Skeletal muscle satellite cell (primary cell): Measurements from ENCODE around the gene OR7D4. TPM values are rescaled to one million over a fixed set of nuclear protein-coding genes. Genes with fewer than 3 reads are reported as not detected.
"Not testable (repeated sequence)": the region's sequence is repeated elsewhere in the genome, so short reads cannot be mapped to it uniquely, and the experiment has no call there.

ENCODE experiments used
- H3K27me3 ChIP-seq: 2 replicates; pipeline ENCODE4 v1.7.0; 2013; ENCODE audit warnings: low read length; ENCODE audit not compliant: control insufficient read depth, insufficient read depth
- H3K36me3 ChIP-seq: 2 replicates; pipeline ENCODE4 v1.7.0; 2013; ENCODE audit warnings: mild to moderate bottlenecking, control low read depth, low read length; ENCODE audit not compliant: insufficient read depth
- H3K4me1 ChIP-seq: 2 replicates; pipeline ENCODE4 v1.7.0; 2013; ENCODE audit warnings: low read length; ENCODE audit not compliant: control insufficient read depth, insufficient read depth
- H3K4me2 ChIP-seq: 2 replicates; pipeline ENCODE4 v1.7.0; 2013; ENCODE audit warnings: mild to moderate bottlenecking, low read length
- H3K4me3 ChIP-seq: 2 replicates; pipeline ENCODE4 v1.7.0; 2013; ENCODE audit warnings: low read length
- H3K9ac ChIP-seq: 2 replicates; pipeline ENCODE4 v1.7.0; 2013; ENCODE audit warnings: mild to moderate bottlenecking, low read depth, low read length, moderate library complexity
- H3K9me3 ChIP-seq: replicated peaks from 2 replicates; pipeline ENCODE4 v1.7.0; 2013; ENCODE audit warnings: mild to moderate bottlenecking, control low read depth, low read length
- total RNA-seq: library from RNA; depleted of rRNA; stranded (reverse); fragments of >200 nt; gene quantifications from 2 replicates; pipeline ENCODE4 v1.2.3, GENCODE V29; 2012; rRNA removed

The OR7D4 gene
- total RNA-seq = not detected in 2 replicates

- peaks cover 3% of the 10 kb centered on the region for H3K9me3 ChIP-seq
- no peak within 1 kb of the TSS for H3K9ac ChIP-seq
- no peaks in the 10 kb centered on the region for H3K4me1 ChIP-seq
- no peaks in the 10 kb centered on the region for H3K36me3 ChIP-seq
- no peak within 1 kb of the TSS for H3K4me2 ChIP-seq
- no peak within 1 kb of the TSS for H3K4me3 ChIP-seq
- no peaks in the 10 kb centered on the region for H3K27me3 ChIP-seq
Measured at GRCh38 chr19:9219489-9219888, at the start of gene OR7D4. TSS of gene OR7D4 (minus strand) at chr19:9219589. CDS start at chr19:9214837, 4,752 bp downstream.

GRCh38 chr19:9251236-9251635 is 31.8 kb upstream of the OR7D4 start:
- H3K27me3 ChIP-seq = no peaks in the 10 kb centered on the region
- H3K4me2 ChIP-seq = no peak overlapping the region
- H3K9ac ChIP-seq = no peak overlapping the region
- H3K36me3 ChIP-seq = no peaks in the 10 kb centered on the region
- H3K9me3 ChIP-seq = no peaks in the 10 kb centered on the region
- no peak overlapping the region for H3K4me3 ChIP-seq
- H3K4me1 ChIP-seq = no peaks in the 10 kb centered on the region

- no peak within 1 kb of the TSS for H3K9ac ChIP-seq
- H3K27me3 ChIP-seq = no peaks in the 10 kb centered on the region
- no peak within 1 kb of the TSS for H3K4me2 ChIP-seq
- no peak within 1 kb of the TSS for H3K4me3 ChIP-seq
- H3K36me3 ChIP-seq = no peaks in the 10 kb centered on the region
- H3K9me3 ChIP-seq = no peaks in the 10 kb centered on the region
- no peaks in the 10 kb centered on the region for H3K4me1 ChIP-seq
Measured at GRCh38 chr19:9250630-9251029, 31.2 kb upstream of the OR7D4 start, which contains the start of gene OR7E24. TSS of gene OR7E24 (plus strand) at chr19:9250930. CDS start at chr19:9251044, 114 bp downstream.

- Histone ChIP-seq H3K9me3 (no peaks in the 10 kb centered on the region), H3K27me3 (no peaks in the 10 kb centered on the region), H3K36me3 (no peaks in the 10 kb centered on the region), H3K4me2 (peak overlapping the region; percentile 81), H3K4me1 (no peaks in the 10 kb centered on the region), H3K4me3 (peak overlapping the region; percentile 70), H3K9ac (no peak overlapping the region)
Measured at GRCh38 chr19:9205501-9206113, 13.8 kb downstream of the OR7D4 start.

- H3K4me1 ChIP-seq, H3K4me3 ChIP-seq, H3K36me3 ChIP-seq, H3K9ac ChIP-seq, H3K4me2 ChIP-seq, H3K9me3 ChIP-seq, H3K27me3 ChIP-seq: not testable (repeated sequence)
Measured at GRCh38 chr19:9198044-9198443, 21.3 kb downstream of the OR7D4 start.

- Histone ChIP-seq H3K4me3 (no peak overlapping the region), H3K27me3 (no peaks in the 10 kb centered on the region), H3K4me1 (no peaks in the 10 kb centered on the region), H3K9me3 (peaks cover 3% of the 10 kb centered on the region), H3K36me3 (no peaks in the 10 kb centered on the region), H3K9ac (no peak overlapping the region), H3K4me2 (no peak overlapping the region)
Measured at GRCh38 chr19:9189535-9189934, 29.9 kb downstream of the OR7D4 start.

- Histone ChIP-seq H3K9ac (no peak overlapping the region), H3K9me3 (peaks cover 3% of the 10 kb centered on the region), H3K4me3 (no peak overlapping the region), H3K36me3 (no peaks in the 10 kb centered on the region), H3K4me2 (no peak overlapping the region), H3K27me3 (no peaks in the 10 kb centered on the region), H3K4me1 (no peaks in the 10 kb centered on the region)
Measured at GRCh38 chr19:9187191-9187590, 32.2 kb downstream of the OR7D4 start.

- H3K9ac ChIP-seq = no peak overlapping the region
- no peak overlapping the region for H3K4me3 ChIP-seq
- H3K9me3 ChIP-seq = peaks cover 3% of the 10 kb centered on the region
- H3K4me1 ChIP-seq = no peaks in the 10 kb centered on the region
- no peaks in the 10 kb centered on the region for H3K27me3 ChIP-seq
- H3K4me2 ChIP-seq = no peak overlapping the region
- no peaks in the 10 kb centered on the region for H3K36me3 ChIP-seq
Measured at GRCh38 chr19:9183000-9183399, 36.4 kb downstream of the OR7D4 start.

GRCh38 chr19:9178901-9179300 is 40.5 kb downstream of the OR7D4 start, which contains the start of gene OR7D2:
TSS of gene OR7D2 (plus strand) at chr19:9178979. CDS start at chr19:9185782, 6,803 bp downstream.
- no peak within 1 kb of the TSS for H3K4me2 ChIP-seq
- no peak within 1 kb of the TSS for H3K9ac ChIP-seq
- H3K9me3 ChIP-seq = no peaks in the 10 kb centered on the region
- no peaks in the 10 kb centered on the region for H3K27me3 ChIP-seq
- no peaks in the 10 kb centered on the region for H3K36me3 ChIP-seq
- H3K4me1 ChIP-seq = no peaks in the 10 kb centered on the region
- H3K4me3 ChIP-seq = no peak within 1 kb of the TSS

GRCh38 chr19:9175326-9175725 is 44.1 kb downstream of the OR7D4 start:
- Histone ChIP-seq H3K36me3 (no peaks in the 10 kb centered on the region), H3K27me3 (no peaks in the 10 kb centered on the region), H3K4me2 (no peak overlapping the region), H3K4me3 (no peak overlapping the region), H3K9me3 (no peaks in the 10 kb centered on the region), H3K9ac (no peak overlapping the region), H3K4me1 (no peaks in the 10 kb centered on the region)

- Histone ChIP-seq H3K4me2 (no peak overlapping the region), H3K4me1 (no peaks in the 10 kb centered on the region), H3K4me3 (no peak overlapping the region), H3K27me3 (no peaks in the 10 kb centered on the region), H3K9ac (no peak overlapping the region), H3K9me3 (no peaks in the 10 kb centered on the region), H3K36me3 (peaks cover 5% of the 10 kb centered on the region)
Measured at GRCh38 chr19:9171393-9171991, 47.9 kb downstream of the OR7D4 start.

- no peaks in the 10 kb centered on the region for H3K27me3 ChIP-seq
- no peak overlapping the region for H3K9ac ChIP-seq
- no peak overlapping the region for H3K4me2 ChIP-seq
- peaks cover 5% of the 10 kb centered on the region for H3K9me3 ChIP-seq
- H3K4me3 ChIP-seq = no peak overlapping the region
- peaks cover 42% of the 10 kb centered on the region for H3K36me3 ChIP-seq
- no peaks in the 10 kb centered on the region for H3K4me1 ChIP-seq
Measured at GRCh38 chr19:9166846-9167245, 52.5 kb downstream of the OR7D4 start.
